Parathyroid adenoma (tissue), 2 donors: Measurements from ENCODE around the gene SMAD4.
A peak's percentile ranks its signal among the peaks of the same experiment; 100 is the strongest.

ENCODE experiments used
- H2AFZ ChIP-seq: fragments of 300-600 bp; sonication (generic); one replicate; pipeline ENCODE4 v1.7.0; 2017; ENCODE audit warnings: antibody characterized with exemption, mild to moderate bottlenecking
- H3K27ac ChIP-seq: fragments of 300-600 bp; sonication (generic); one replicate; pipeline ENCODE4 v1.7.0; 2017
- H3K27me3 ChIP-seq: fragments of 300-600 bp; sonication (generic); one replicate; pipeline ENCODE4 v1.7.0; 2017; ENCODE audit warnings: low read length; ENCODE audit not compliant: control insufficient read depth, insufficient read depth
- H3K36me3 ChIP-seq: fragments of 300-600 bp; sonication (generic); one replicate; pipeline ENCODE4 v1.7.0; 2017; ENCODE audit warnings: low read length; ENCODE audit not compliant: control insufficient read depth, insufficient read depth
- H3K4me1 ChIP-seq: fragments of 300-600 bp; sonication (generic); one replicate; pipeline ENCODE4 v1.7.0; 2017; ENCODE audit warnings: control low read depth
- H3K4me2 ChIP-seq: fragments of 300-600 bp; sonication (generic); one replicate; pipeline ENCODE4 v1.7.0; 2017; ENCODE audit warnings: low read length
- H3K4me3 ChIP-seq: fragments of 300-600 bp; sonication (generic); one replicate; pipeline ENCODE4 v1.7.0; 2017; ENCODE audit warnings: low read depth, low read length
- H3K79me2 ChIP-seq: fragments of 300-600 bp; sonication (generic); one replicate; pipeline ENCODE4 v1.7.0; 2017; ENCODE audit warnings: control low read depth
- H3K9ac ChIP-seq: fragments of 300-600 bp; sonication (generic); one replicate; pipeline ENCODE4 v1.7.0; 2017; ENCODE audit warnings: mild to moderate bottlenecking
- H3K9me3 ChIP-seq: fragments of 300-600 bp; sonication (generic); one replicate; pipeline ENCODE4 v1.7.0; 2017; ENCODE audit warnings: low read length; ENCODE audit not compliant: control insufficient read depth
- TF ChIP-seq, protein P1 (sequence below): fragments of 300-600 bp; sonication (generic); IDR thresholded peaks from one replicate; pipeline ENCODE4 v1.7.0; 2017; ENCODE audit warnings: antibody characterized with exemption, mild to moderate bottlenecking
- donor health status: primary hyperparathyroidism.

Gene SMAD4

DNA sequence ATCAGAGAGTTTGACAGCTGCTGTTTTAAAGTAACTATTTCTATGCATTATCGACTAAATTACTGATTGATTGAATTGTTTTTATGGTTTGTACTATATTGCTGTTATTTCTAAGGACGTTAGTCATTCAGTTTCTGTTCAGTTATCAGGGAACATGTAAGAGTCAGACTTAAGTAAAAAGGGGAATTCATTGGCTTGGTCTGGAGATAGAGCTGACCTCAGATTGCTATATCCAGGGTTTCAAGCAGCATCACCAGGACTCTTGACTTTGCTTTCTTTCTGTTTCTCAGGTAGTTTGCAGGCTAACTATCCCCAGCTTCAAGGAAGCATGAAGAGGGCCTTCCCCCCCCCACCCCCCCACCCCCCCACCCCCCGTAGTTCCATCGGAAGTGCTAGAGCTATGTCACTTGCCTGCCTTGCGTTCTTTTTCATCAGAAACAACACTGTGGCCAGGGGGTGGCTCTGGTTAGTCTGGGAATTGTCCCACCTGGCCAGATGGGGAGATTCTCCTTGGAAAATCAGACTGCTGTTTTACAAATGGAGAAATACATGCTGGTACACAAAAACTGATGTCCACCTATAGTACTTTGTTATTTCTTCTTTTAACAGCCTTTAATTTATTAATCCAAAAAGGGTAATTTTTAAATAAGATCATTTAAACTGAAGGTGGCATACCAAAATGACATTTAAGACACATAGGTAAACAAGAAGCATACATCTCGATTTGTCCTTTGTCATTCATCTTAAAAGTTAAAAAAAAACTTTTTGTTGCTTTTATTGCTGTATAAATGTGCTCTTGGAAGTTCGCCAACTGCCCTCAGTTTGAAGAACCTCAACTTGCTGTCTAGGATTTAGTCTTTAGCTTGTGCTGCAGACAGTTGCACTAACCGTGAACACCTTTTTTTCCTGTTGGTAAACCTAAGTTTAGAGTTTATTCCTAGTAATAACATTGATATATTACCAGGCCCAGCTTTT is 9.4 kb downstream of the SMAD4 start:
- Histone ChIP-seq H3K27ac (no peak overlapping the region), H3K4me3 (no peak overlapping the region)

DNA sequence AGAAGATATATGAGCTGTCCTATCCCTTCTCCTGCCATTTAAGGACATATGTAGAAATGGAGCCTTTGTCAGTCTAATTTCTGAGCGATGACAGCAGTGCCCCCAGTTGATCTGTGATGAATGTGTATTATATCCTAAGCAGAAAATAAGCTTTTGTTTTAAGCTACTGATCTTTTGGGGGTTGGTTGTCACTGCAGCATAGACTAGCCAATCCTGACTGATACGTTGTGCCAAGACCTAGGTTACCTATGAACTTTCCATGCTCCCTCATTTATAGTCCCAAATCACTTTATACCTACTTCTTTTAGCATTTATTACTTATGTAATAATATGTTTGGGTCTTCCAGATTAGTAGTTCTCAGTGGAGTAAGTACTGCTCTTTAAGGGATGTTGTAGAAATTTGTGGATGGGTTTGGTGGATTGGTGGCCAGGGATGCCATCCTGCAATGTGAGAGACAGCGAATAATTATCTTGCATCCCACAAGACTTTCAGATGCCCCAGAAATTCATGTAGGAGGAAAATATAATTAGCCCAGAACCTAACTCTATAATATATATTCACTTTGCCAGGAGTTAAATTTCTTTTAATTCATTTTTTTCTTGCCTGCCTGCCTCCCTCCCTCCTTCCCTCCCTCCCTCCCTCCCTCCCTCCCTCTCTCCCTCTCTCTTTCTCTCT is 11.8 kb downstream of the SMAD4 start:
- Histone ChIP-seq H3K4me2 (no peak overlapping the region), H3K9ac (no peak overlapping the region), H2AFZ (no peak overlapping the region), H3K27me3 (no peaks in the 10 kb centered on the region), H3K27ac (no peak overlapping the region), H3K9me3 (no peaks in the 10 kb centered on the region), H3K79me2 (peaks cover 76% of the 10 kb centered on the region), H3K4me1 (peaks cover 8% of the 10 kb centered on the region), H3K36me3 (no peaks in the 10 kb centered on the region), H3K4me3 (no peak overlapping the region)
- TF ChIP-seq, protein P1, sequence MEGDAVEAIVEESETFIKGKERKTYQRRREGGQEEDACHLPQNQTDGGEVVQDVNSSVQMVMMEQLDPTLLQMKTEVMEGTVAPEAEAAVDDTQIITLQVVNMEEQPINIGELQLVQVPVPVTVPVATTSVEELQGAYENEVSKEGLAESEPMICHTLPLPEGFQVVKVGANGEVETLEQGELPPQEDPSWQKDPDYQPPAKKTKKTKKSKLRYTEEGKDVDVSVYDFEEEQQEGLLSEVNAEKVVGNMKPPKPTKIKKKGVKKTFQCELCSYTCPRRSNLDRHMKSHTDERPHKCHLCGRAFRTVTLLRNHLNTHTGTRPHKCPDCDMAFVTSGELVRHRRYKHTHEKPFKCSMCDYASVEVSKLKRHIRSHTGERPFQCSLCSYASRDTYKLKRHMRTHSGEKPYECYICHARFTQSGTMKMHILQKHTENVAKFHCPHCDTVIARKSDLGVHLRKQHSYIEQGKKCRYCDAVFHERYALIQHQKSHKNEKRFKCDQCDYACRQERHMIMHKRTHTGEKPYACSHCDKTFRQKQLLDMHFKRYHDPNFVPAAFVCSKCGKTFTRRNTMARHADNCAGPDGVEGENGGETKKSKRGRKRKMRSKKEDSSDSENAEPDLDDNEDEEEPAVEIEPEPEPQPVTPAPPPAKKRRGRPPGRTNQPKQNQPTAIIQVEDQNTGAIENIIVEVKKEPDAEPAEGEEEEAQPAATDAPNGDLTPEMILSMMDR = no peak

More for the DNA sequence above, 9.4 kb downstream of the SMAD4 start:
- Histone ChIP-seq H3K4me2 (no peak overlapping the region), H3K79me2 (peaks cover 86% of the 10 kb centered on the region), H3K36me3 (no peaks in the 10 kb centered on the region), H2AFZ (no peak overlapping the region), H3K4me1 (peaks cover 4% of the 10 kb centered on the region), H3K9me3 (no peaks in the 10 kb centered on the region), H3K9ac (no peak overlapping the region), H3K27me3 (no peaks in the 10 kb centered on the region)
- TF ChIP-seq, protein P1 = no peak

DNA sequence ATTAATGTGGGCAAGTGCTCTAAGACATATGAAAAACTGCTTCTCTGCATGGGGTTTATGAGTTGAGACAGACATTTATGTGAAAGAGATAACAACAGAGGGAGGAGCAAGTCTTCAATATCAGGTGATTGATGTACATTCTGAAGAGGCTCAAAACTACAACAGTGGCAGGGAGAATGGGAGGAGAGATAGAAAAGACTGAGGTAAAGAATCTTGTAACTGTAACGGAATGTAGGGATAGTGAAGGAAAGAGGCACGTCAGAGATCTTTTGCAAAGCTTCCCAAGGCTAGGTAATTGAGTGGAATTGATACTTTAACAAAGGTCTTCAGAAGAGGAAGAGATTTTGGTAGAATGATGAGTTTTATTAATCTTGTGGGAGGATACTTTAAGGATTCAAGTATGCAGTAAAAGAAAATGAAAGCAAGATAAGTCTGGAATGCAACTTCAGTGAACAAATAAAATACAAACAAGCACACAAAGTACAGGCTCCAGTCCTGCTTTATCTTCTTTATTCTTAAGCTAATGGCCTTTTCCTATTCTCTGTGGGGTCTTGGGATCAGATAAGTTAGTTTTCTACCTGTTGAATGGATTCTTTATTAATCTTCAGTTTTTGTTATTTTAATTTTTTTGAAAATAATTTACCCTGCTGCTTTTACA is 15.0 kb downstream of the SMAD4 start:
- no peaks in the 10 kb centered on the region for H3K27me3 ChIP-seq
- no peak overlapping the region for H3K9ac ChIP-seq
- H3K4me3 ChIP-seq = no peak overlapping the region
- TF ChIP-seq, protein P1 = no peak
- no peak overlapping the region for H2AFZ ChIP-seq
- peaks cover 61% of the 10 kb centered on the region for H3K79me2 ChIP-seq
- H3K9me3 ChIP-seq = no peaks in the 10 kb centered on the region
- H3K4me1 ChIP-seq = peaks cover 4% of the 10 kb centered on the region
- H3K27ac ChIP-seq = no peak overlapping the region
- H3K4me2 ChIP-seq = peak overlapping the region; percentile 14
- no peaks in the 10 kb centered on the region for H3K36me3 ChIP-seq

DNA sequence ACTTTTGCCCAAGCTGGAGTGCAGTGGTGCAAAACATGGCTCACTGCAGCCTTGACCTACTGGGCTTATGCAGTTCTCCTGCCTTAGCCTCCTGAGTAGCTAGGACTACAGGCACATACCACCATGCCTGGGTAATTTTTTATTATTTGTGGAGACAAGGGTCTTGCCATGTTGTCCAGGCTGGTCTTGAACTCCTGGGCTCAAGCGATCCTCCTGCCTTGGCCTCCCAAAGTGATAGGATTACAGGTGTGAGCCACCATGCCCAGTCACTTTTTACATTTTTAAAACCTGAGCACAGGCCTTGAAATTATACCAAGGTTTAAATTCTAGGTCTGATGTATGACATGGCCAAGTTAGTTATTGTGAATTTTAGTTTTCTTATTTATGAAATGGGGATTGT is 18.2 kb downstream of the SMAD4 start:
- H3K9me3 ChIP-seq = no peaks in the 10 kb centered on the region
- H3K4me2 ChIP-seq = no peak overlapping the region
- no peak overlapping the region for H3K9ac ChIP-seq
- TF ChIP-seq, protein P1 = no peak
- H3K36me3 ChIP-seq = no peaks in the 10 kb centered on the region
- H3K4me3 ChIP-seq = no peak overlapping the region
- peaks cover 4% of the 10 kb centered on the region for H3K4me1 ChIP-seq
- no peaks in the 10 kb centered on the region for H3K27me3 ChIP-seq
- H3K79me2 ChIP-seq = peaks cover 35% of the 10 kb centered on the region
- no peak overlapping the region for H3K27ac ChIP-seq
- H2AFZ ChIP-seq = no peak overlapping the region
